ENCODE results near the gene ERC2.
A peak's percentile ranks its signal among the peaks of the same experiment; 100 is the strongest.

The ERC2 gene

GRCh38 chr3:55724407-55724784 lies 743.9 kb downstream of the ERC2 start:
- no peak for TF ChIP-seq CTCF (IDR thresholded peaks at IDR 0.05; ENCODE audit: low read depth, low read length)
- Histone ChIP-seq H3K4me1 (no peaks in the 10 kb centered on the region), H3K9me3 (no peaks in the 10 kb centered on the region), H3K36me3 (no peaks in the 10 kb centered on the region), H3K27me3 (no peaks in the 10 kb centered on the region), H3K4me3 (ENCODE audit: low read depth, low read length) (no peak overlapping the region)
- DNase-seq, result no peak

- H3K9me3 ChIP-seq, result no peaks in the 10 kb centered on the region
- no peaks in the 10 kb centered on the region for H3K36me3 ChIP-seq
- H3K27me3 ChIP-seq, result no peaks in the 10 kb centered on the region
- H3K4me3 ChIP-seq (ENCODE audit: low read depth, low read length), result no peak overlapping the region
- no peaks in the 10 kb centered on the region for H3K4me1 ChIP-seq
- peak; percentile 19 for DNase-seq
- no peak for TF ChIP-seq CTCF (IDR thresholded peaks at IDR 0.05; ENCODE audit: low read depth, low read length)
Measured at GRCh38 chr3:55723653-55724406, 744.4 kb downstream of the ERC2 start.

- no peaks in the 10 kb centered on the region for H3K27me3 ChIP-seq
- DNase-seq, result no peak
- no peaks in the 10 kb centered on the region for H3K36me3 ChIP-seq
- H3K4me3 ChIP-seq (ENCODE audit: low read depth, low read length), result no peak overlapping the region
- H3K4me1 ChIP-seq, result no peaks in the 10 kb centered on the region
- no peaks in the 10 kb centered on the region for H3K9me3 ChIP-seq
- TF ChIP-seq CTCF (IDR thresholded peaks at IDR 0.05; ENCODE audit: low read depth, low read length), result peak; percentile 17; the same call in 1 of the 2 replicates
Measured at GRCh38 chr3:55721716-55722484, 746.4 kb downstream of the ERC2 start.

GRCh38 chr3:55720614-55721013 lies 747.7 kb downstream of the ERC2 start:
- no peak for TF ChIP-seq CTCF (IDR thresholded peaks at IDR 0.05; ENCODE audit: low read depth, low read length)
- DNase-seq, result no peak
- H3K4me3 ChIP-seq (ENCODE audit: low read depth, low read length), result no peak overlapping the region
- no peaks in the 10 kb centered on the region for H3K27me3 ChIP-seq
- H3K9me3 ChIP-seq, result no peaks in the 10 kb centered on the region
- H3K4me1 ChIP-seq, result no peaks in the 10 kb centered on the region
- H3K36me3 ChIP-seq, result no peaks in the 10 kb centered on the region

- Histone ChIP-seq H3K4me3 (ENCODE audit: low read depth, low read length) (no peak overlapping the region), H3K27me3 (no peaks in the 10 kb centered on the region), H3K9me3 (no peaks in the 10 kb centered on the region), H3K4me1 (no peaks in the 10 kb centered on the region), H3K36me3 (no peaks in the 10 kb centered on the region)
- TF ChIP-seq CTCF (IDR thresholded peaks at IDR 0.05; ENCODE audit: low read depth, low read length), result no peak
- DNase-seq, result no peak
Measured at GRCh38 chr3:55719508-55719907, 748.8 kb downstream of the ERC2 start.

GRCh38 chr3:55719006-55719405 lies 749.3 kb downstream of the ERC2 start:
- H3K4me3 ChIP-seq (ENCODE audit: low read depth, low read length), result no peak overlapping the region
- H3K9me3 ChIP-seq, result no peaks in the 10 kb centered on the region
- no peak for DNase-seq
- H3K27me3 ChIP-seq, result no peaks in the 10 kb centered on the region
- no peaks in the 10 kb centered on the region for H3K36me3 ChIP-seq
- TF ChIP-seq CTCF (IDR thresholded peaks at IDR 0.05; ENCODE audit: low read depth, low read length), result no peak
- no peaks in the 10 kb centered on the region for H3K4me1 ChIP-seq
